ENCODE measurements around the gene GNB1L.
A peak's percentile ranks its signal among the peaks of the same experiment; 100 is the strongest.

The GNB1L gene

DNA sequence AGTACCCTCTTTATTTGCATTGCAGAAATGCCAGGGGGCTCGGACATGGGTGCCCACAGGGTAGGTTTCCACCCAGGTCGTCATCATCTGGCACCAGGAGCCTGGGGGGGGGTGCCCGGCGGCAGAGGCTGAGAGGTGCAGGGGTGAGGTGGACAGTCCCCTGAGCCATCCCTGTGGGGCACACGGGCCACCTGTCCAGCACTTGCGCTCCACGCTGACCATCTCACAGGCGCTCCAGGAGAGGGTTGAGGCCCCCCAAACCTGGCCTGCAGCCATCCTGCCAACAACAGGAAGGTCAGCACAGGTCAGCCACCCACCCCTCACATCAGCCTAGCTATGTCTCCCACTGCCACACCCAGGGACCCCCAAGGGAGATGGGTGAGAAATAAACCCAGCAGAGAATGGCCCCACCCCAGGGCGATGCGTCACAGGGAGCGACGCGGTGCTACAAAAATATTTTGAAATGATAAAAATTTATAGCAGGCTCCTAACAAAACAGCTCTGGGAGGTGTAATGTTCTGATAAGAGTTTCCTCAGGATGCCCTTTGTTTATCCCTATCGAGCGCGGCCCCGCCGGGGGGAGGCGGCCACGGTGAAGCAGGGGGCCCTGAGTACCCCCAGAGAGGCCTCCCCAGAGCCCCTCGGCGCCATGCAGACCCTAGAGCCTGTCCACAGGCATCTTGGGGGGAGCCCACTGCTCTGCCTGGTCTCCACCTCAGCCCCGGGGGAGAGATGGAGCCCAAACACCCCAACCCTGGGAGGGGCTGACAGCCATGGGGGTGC, 21.0 kb upstream of the GNB1L start:
- no peak for DNase-seq

DNA sequence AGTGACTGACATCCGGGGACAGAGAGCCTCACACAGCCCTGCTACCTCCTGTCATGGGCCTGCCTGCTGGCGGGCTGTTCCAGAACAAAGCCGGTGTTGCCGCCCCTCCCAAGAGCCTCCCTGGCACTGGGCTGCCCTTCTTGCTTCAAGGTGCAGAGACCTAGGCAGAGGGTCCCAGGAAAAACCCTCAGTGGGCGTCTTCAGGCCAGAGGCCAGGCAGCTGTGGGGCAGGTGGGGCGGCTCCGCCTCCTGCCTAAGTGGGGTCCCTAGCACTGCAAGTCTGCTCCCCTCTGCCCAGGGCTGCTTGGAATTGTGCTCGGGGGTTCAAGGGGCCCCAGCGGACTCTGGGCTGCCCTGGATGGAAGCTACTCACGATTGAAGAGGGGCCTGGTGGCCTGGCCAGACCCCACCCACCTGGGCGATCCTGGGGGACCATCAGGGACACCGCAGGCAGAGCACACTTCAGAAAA, 20.4 kb upstream of the GNB1L start:
- no peak for DNase-seq

- no peak for DNase-seq
Measured at GRCh38 chr22:19874307-19875060, 19.8 kb upstream of the GNB1L start.

DNA sequence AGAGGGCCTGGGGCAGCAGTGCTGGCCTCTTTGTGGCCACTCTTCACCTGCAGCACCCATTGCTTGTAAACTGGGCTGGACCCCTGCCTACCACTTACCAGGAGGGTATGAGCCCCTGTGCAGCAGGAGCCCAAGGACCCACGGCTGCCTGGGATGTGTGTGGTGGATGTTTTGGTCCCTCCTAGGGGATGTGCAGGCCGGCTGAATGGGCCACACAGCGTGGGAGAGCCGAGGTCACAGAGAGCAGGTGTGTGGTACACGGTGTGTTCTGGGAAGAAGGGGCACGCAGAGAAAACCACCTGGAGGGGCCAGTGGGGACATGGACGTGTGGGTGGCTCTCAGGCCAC, 19.3 kb upstream of the GNB1L start:
- no peak for DNase-seq

GRCh38 chr22:19873138-19873959, 18.7 kb upstream of the GNB1L start:
- DNase-seq: peak; percentile 37

- no peak for DNase-seq
Measured at GRCh38 chr22:19872779-19873137, 18.1 kb upstream of the GNB1L start.

DNA sequence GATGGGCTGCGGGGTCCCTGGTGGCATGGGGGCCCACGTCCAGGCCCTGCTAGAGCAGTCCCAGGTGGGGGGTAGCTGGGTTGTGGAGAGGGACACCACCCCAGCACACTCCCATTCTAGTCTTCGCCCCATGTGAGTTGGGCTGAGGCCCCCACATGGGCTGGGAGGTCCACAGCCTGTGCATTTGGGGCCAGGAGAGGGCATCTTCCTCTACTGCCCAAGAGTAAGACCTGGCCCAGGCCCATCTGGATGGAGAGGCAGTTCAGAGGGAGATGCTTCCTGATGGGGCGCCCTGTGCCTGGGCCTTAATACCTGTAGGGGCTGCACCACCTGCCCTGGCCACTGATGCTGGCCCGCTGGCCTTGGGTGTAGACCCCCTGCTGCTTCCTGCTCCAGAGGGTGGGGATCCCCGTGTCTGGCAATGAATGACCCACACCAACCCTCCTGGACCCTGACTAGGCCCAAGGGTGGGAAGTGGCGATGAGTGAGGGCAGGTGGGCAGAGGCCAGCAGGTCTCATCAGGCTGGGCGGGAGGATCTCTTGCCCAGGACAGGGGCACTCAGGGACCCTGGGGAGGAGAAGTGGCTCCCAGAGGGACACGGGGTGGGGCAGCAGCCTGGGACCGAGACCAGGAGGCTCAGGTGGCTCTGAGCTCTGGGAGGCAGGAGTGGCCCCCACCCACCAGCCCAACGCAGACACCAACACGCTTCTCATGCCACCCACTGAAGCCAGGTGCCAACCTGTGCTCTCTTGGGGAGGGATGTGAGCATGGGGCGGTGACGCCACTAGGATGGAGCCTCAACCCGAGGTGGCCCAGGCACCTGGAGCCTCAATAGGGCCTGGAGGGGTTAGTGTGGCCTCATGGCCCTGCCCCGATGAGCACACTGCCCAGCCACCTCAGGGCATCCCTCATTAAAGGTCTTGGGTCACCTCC, 17.4 kb upstream of the GNB1L start:
- peak; percentile 40 for DNase-seq

GRCh38 chr22:19871023-19871844, 16.6 kb upstream of the GNB1L start:
- DNase-seq: peak; percentile 41

DNA sequence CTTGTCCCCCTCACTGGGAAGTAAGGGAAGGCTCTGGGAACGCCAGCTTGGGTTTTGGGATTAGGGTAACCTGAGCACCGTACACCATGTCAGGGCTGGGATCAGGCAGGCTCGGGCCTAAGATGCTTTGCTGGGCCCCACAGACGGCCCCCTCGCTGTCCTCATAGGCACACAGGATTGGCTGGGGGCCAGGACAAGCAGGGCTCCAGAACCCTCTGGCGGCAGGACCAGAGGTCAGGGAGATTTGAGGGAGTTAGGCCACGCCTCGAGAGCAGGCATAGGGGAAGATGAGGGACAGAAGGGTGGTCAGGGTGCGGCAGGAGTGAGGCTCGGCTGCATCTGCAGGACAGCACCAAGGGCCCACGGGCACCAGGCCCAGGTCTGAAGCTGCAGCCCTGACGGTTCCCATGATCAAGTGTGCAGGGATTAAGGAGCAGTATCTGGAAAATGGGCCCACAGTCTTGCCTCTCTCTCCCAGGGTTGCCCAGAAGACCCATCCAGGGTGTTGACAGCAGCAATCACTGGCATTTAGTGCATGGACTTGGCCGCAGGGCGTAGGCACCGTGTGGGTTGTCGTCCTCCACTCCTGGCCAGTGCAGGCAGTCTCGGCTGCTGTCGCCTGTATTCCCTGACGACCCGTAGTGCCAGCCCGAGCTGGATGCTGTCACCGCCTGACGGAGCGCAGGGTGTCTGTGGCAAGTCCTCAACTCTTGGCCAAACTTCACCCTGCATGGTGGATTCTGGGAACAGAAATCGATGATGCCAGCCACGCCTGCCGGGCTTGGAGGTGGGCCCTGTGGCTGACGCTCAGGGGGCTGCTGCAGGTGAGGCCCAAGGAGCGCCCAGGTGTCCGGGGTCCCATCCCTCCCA, 15.7 kb upstream of the GNB1L start:
- DNase-seq: peak; percentile 39

DNA sequence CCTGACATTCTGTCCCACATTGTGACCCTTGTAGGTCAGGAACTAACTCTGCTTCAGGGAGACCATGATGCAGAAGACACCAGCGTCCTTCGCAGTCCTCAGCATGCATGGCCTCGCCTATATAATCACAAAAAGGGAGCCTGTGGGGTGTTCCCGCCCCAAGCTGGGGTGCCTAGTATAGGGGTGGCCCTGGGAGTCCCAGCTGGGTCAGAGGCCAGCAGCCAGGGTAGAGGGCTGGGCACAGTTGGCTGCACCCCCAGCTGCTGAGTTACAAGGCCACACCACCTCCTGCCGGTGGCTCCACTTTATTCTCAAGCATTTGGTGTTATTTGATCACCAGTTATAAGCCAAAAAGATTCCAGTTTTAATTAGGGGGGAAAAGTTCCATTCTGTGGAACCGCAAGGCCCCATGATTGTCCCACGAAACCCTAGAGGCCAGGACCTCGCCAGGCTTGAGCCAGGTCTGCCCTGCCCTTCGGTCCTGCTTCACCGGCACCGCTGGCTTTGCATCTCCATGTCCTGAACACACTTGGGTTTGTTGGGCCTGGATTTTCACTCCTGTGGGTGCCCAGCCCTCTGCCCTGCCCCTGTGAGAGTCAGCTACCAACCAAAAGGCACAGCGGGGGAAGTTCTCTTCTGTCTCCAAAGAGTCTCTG, 15.0 kb upstream of the GNB1L start:
- no peak for DNase-seq

GRCh38 chr22:19868773-19869471, 14.2 kb upstream of the GNB1L start:
- peak; percentile 33 for DNase-seq

- no peak for DNase-seq
Measured at GRCh38 chr22:19868333-19868732, 13.7 kb upstream of the GNB1L start.

DNA sequence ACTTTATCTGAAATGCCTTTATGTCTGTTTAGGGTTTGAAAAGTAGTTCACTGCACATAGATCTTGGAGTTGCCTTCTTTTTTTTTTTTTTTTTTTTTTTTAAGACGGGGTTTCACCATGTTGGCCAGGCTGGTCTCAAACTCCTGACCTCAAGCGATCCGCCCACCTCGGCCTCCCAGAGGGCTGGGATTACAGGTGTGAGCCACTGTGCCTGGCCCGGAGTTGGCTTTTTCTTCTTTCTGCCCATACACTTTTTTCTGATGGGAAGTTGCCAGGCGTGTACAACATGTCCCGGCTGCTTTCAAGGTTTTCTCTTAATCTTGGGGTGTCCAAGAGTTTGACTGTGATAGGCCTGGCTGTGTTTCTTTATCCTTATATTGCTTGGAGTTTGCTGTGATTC, 12.9 kb upstream of the GNB1L start:
- DNase-seq: no peak

- DNase-seq: no peak
Measured at GRCh38 chr22:19866665-19867009, 12.0 kb upstream of the GNB1L start.

DNA sequence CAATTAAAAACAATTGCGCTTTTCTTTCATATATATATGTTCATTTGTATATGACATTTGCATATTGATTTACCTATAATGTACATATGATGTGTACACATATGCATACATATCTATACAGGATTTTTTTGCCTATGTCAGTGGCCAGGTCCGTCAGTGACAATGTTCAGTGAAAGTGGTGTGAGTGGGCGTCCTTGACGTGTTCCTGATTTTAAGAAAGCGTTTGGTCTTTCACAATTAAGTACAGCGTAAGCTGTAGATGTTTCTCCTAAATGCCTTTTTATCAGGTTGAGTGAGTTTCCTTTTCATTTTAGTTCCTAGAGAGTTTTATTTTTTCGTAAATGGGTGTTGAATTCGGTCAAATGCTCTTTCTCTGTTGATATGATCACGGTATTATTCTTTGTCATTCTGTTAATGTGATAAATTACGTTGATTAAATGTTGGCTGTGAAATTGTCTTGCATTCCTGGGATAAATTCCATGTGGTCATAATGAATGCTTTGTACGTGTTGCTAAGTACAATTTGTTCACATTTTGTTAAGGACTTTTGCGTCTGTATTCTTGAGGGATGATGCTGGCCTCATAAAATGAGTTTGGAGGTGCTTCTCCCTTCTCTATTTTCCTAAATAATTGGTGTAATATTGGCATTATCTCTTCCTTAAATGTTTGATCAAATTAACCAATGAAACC, 10.6 kb upstream of the GNB1L start:
- DNase-seq: no peak

GRCh38 chr22:19864538-19865106, 9.9 kb upstream of the GNB1L start:
- DNase-seq: no peak

DNA sequence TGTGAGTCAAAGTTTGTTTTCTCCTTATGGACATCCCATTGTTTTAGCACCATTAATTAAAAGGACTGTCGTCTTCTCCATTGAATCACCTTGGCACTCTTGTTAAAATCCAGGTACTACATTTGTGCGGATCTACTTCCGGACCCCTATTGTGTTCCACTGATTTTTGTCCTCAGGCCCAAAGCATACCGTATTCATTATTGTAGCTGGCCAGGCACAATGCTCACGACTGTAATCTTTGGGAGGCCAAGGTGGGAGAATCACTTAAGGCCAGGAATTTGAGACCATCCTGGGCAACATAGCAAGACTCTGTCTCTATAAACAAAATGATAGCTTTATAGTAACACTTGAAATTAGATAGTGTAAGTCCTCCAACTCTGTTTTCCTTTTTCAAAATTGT, 8.9 kb upstream of the GNB1L start:
- DNase-seq: no peak

DNA sequence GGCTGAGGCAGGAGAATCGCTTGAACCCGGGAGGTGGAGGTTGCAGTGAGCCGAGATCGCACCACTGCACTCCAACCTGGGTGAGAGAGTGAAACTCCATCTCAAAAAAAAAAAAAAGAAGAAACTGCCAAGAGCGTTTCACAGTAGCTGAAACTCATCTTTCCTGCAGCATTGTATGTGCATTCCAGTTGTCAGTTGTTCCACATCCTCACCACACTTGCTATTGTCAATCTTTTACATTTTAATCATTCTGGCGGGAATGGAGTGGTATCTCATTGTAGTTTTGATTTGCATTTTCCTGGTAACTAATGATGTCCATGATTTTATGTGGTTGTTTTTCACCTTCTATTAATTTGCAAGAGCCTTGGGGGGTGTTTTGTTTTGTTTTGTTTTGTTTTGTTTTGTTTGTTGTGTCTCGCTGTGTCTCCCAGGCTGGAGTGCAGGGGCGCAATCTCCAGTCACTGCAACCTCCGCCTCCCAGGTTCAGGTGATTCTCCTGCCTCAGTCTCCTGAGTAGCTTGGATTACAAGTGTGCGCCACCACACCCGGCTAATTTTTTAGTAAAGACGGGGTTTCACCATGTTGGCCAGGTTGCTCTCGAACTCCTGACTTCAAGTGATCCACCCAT, 8.1 kb upstream of the GNB1L start:
- no peak for DNase-seq
